Gastroesophageal sphincter (tissue), 4 donors: Measurements from ENCODE around the gene RNF39. TPM values are rescaled to one million over a fixed set of nuclear protein-coding genes. Genes with fewer than 3 reads are reported as not detected.
"Not testable (repeated sequence)": the region's sequence is repeated elsewhere in the genome, so short reads cannot be mapped to it uniquely, and the experiment has no call there.

ENCODE experiments used
- ATAC-seq: fragments of 150-250 bp; one replicate; pipeline ENCODE4 v1.9.1; 2016; ENCODE audit warnings: mild to moderate bottlenecking, moderate library complexity
- H3K27ac ChIP-seq, 4 donors: fragments of 200-600 bp; sonication (generic) in 3 of 4; 1 replicate in 3 of 4; 2 replicates in 1 of 4; pipeline ENCODE4 v1.5.1; 2016 to 2019
- H3K27me3 ChIP-seq: fragments of 200-600 bp; sonication (generic); one replicate; pipeline ENCODE4 v1.5.1; 2019
- H3K36me3 ChIP-seq, 2 donors: fragments of 200-600 bp; sonication (generic); one replicate each; pipeline ENCODE4 v1.5.1; 2019; ENCODE audit warnings: control low read depth in 1 of 2
- H3K4me1 ChIP-seq, 3 donors: fragments of 200-600 bp; sonication (generic); 1 replicate in 2 of 3; 2 replicates in 1 of 3; pipeline ENCODE4 v1.5.1; 2016 to 2019; ENCODE audit warnings: control low read depth in 2 of 3
- H3K4me3 ChIP-seq, 2 donors: fragments of 200-600 bp; sonication (generic); one replicate each; pipeline ENCODE4 v1.5.1; 2019; ENCODE audit warnings: mild to moderate bottlenecking in 1 of 2, moderate library complexity in 1 of 2
- H3K9me3 ChIP-seq, 3 donors: fragments of 200-600 bp; sonication (generic); one replicate each; pipeline ENCODE4 v1.5.1; 2017 to 2019; ENCODE audit warnings: control low read depth in 2 of 3
- CTCF ChIP-seq, 4 experiments: fragments of 200-600 bp in 2 of 4; fragments of 450-650 bp in 2 of 4; sonication (generic) in 1 of 4; IDR thresholded peaks; one replicate each; pipeline ENCODE4 v1.5.1; 2017 to 2019; ENCODE audit warnings: antibody characterized with exemption in 4 of 4, mild to moderate bottlenecking in 2 of 4, moderate library complexity in 2 of 4
- EP300 ChIP-seq: sonication (generic); formaldehyde crosslinking; IDR thresholded peaks from one replicate; pipeline ENCODE4 v1.6.1; 2017; ENCODE audit warnings: antibody characterized with exemption, mild to moderate bottlenecking
- POLR2A ChIP-seq, 2 donors: fragments of 450-650 bp; IDR thresholded peaks; one replicate each; pipeline ENCODE4 v1.6.1; 2017; ENCODE audit warnings: antibody characterized with exemption in 2 of 2, mild to moderate bottlenecking in 2 of 2, moderate library complexity in 1 of 2
- POLR2AphosphoS5 ChIP-seq: sonication (generic); formaldehyde crosslinking; IDR thresholded peaks from one replicate; pipeline ENCODE4 v1.6.1; 2017; ENCODE audit warnings: antibody characterized with exemption
- WGBS, 2 donors: methylation state at CpG; one replicate each; pipeline ENCODE4 v1.1.5; 2018; ENCODE audit warnings: low coverage in 1 of 2; 5-methylcytosine and 5-hydroxymethylcytosine counted together
- total RNA-seq, 4 donors: library from RNA; depleted of rRNA; stranded (reverse); fragments of >200 nt; gene quantifications; one replicate each; pipeline ENCODE4 v1.1.0, GENCODE V29; 2016

Gene RNF39, protein sequence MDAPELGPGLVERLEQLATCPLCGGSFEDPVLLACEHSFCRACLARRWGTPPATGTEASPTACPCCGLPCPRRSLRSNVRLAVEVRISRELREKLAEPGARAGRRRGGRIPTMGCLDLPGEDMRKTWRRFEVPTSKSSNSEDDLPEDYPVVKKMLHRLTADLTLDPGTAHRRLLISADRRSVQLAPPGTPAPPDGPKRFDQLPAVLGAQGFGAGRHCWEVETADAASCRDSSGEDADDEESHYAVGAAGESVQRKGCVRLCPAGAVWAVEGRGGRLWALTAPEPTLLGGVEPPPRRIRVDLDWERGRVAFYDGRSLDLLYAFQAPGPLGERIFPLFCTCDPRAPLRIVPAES
- total RNA-seq, result under 1 TPM in 1 of 4 donors, not detected in 3; 0.49 TPM

DNA sequence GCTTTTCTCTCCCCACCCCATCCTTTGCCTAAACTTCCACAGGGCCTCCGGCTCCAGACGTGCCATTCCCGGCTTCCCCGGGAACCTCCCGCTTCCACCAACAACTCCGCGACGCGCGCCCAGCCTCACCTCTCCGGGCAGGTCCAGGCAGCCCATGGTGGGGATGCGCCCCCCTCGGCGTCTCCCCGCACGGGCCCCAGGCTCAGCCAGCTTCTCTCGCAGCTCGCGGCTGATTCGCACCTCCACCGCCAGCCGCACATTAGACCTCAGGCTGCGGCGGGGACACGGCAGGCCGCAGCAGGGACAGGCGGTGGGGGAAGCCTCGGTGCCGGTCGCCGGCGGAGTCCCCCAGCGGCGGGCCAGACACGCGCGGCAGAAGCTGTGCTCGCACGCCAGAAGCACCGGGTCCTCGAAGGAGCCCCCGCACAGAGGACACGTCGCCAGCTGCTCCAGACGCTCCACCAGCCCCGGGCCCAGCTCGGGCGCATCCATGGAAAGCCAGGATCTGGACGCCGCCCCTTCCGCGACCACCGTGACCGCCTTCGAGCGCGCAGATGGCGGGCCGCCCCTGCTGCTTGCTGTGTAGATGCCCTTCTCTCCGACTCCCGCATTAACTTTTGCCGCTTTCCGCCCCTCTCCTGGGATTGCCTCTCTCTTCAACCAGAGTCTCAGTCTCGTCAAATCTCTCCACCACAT lies at the start of gene RNF39:
RNF39 (minus strand) TSS at position 676 of the 696 bp plus-strand sequence; CDS start at position 492, 184 bp downstream.
- peak within 1 kb of the TSS in 1 of 2 donors; percentile 23 for H3K4me3 ChIP-seq
- peaks cover 0 to 4% of the 10 kb centered on the region in 2 donors for H3K36me3 ChIP-seq
- TF ChIP-seq CTCF (IDR thresholded peaks at IDR 0.05) (no peak), POLR2AphosphoS5 (no peak), POLR2A (IDR thresholded peaks at IDR 0.05) (no peak)
- no peaks in the 10 kb centered on the region for H3K9me3 ChIP-seq
- peaks cover 98% of the 10 kb centered on the region for H3K27me3 ChIP-seq
- ATAC-seq, result no peak
- 1 to 8% methylated on average over 2 to 24 of the region's 64 CpGs for WGBS, 2 donors
- no peak within 1 kb of the TSS for H3K27ac ChIP-seq
- H3K4me1 ChIP-seq, result peaks cover 0 to 32% (median 18%) of the 10 kb centered on the region in 3 donors

DNA sequence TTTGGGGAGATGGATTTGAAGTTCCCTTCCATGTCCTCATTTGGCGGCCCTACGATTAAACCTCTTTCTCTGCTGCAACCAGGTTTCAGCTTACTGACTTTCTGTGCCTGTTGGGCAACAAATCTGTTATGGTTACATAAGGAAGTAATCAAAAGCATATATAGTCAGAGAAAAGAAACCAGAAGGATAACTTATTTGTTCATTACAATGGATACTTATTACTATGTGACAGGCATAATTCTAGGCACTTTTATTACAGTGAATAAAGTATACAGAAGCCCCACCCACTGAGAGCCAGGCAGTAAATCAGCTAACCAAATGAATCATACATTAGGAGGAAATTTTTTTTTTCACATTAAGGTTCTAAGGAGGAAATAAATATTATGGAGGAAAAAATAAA lies 46.9 kb upstream of the RNF39 start:
- Histone ChIP-seq H3K4me3 (no peak overlapping the region), H3K36me3 (no peaks in the 10 kb centered on the region), H3K27me3 (peaks cover 64% of the 10 kb centered on the region), H3K27ac (no peak overlapping the region), H3K9me3 (no peaks in the 10 kb centered on the region), H3K4me1 (peaks cover 0 to 5% (median under 1%) of the 10 kb centered on the region in 3 donors)
- TF ChIP-seq EP300, result no peak
- TF ChIP-seq CTCF (IDR thresholded peaks at IDR 0.05), result no peak
- no peak for TF ChIP-seq POLR2A (IDR thresholded peaks at IDR 0.05)
- TF ChIP-seq POLR2AphosphoS5, result no peak
- no peak for ATAC-seq
- WGBS, 2 donors, result 47 to 85% methylated on average over 2 of the region's 2 CpGs

- H3K36me3 ChIP-seq, result no peaks in the 10 kb centered on the region
- H3K4me1 ChIP-seq, result no peaks in the 10 kb centered on the region
- 62 to 81% methylated on average over 8 to 10 of the region's 10 CpGs for WGBS, 2 donors
- TF ChIP-seq POLR2A (IDR thresholded peaks at IDR 0.05) (no peak), CTCF (IDR thresholded peaks at IDR 0.05) (no peak), POLR2AphosphoS5 (no peak), EP300 (no peak)
- ATAC-seq, result no peak
- H3K27ac ChIP-seq, result no peak overlapping the region
- peaks cover 64% of the 10 kb centered on the region for H3K27me3 ChIP-seq
- H3K4me3 ChIP-seq, result no peak overlapping the region
- no peaks in the 10 kb centered on the region for H3K9me3 ChIP-seq
These were observed 46.1 kb upstream of the RNF39 start for GRCh38 chr6:30121446-30122366.

GRCh38 chr6:30118691-30119090 lies 43.1 kb upstream of the RNF39 start:
- H3K27ac ChIP-seq, H3K9me3 ChIP-seq, H3K4me3 ChIP-seq, H3K4me1 ChIP-seq, H3K36me3 ChIP-seq, ATAC-seq: not testable (repeated sequence)
- H3K27me3 ChIP-seq, result peaks cover 55% of the 10 kb centered on the region
- 85 to 92% methylated on average over 2 to 5 of the region's 5 CpGs for WGBS, 2 donors

GRCh38 chr6:30116724-30117123 lies 41.2 kb upstream of the RNF39 start:
- no peak for ATAC-seq
- Histone ChIP-seq H3K9me3 (no peaks in the 10 kb centered on the region), H3K4me3 (no peak overlapping the region), H3K27me3 (peaks cover 59% of the 10 kb centered on the region), H3K27ac (no peak overlapping the region), H3K4me1 (no peaks in the 10 kb centered on the region), H3K36me3 (no peaks in the 10 kb centered on the region)
- TF ChIP-seq EP300 (no peak), POLR2A (IDR thresholded peaks at IDR 0.05) (no peak), CTCF (IDR thresholded peaks at IDR 0.05) (no peak)
- WGBS, 2 donors, result 50 to 78% methylated on average over 1 to 4 of the region's 6 CpGs
